GM12801 (cell line): ENCODE measurements around the gene PTPRB.

Experiments used
- TF ChIP-seq, protein P1 (sequence below): IDR thresholded peaks from one replicate; pipeline ENCODE4 v1.5.1; 2011; ENCODE audit warnings: control low read depth; ENCODE audit not compliant: insufficient read length; ENCODE audit errors: extremely low read depth

PTPRB gene

DNA sequence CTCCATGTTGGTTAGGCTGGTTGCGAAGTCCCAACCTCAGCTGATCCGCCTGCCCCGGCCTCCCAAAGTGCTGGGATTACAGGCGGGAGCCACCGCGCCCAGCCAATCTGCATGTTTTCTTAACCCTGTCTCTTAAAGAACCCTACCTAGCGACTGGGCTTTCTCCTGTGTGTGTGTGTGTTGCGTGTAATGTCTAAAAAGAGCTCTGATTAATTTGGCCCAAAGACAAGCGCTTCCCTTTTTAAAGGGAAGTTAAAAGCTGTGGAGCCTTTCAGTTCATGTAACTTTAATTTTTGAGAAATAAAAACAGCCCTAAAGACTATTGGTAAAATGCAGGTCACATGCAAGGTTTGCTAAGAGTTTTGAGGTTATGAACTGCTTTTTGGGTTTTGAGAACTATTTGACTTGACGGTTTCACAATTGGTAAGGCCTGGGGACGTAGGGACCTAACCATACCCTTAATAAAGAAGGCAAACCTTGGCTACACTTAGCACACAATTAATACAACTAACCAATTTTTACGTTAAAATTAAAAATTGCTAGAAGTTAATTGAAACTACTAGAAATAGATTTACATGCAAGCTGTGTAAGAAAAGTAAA is 167.9 kb downstream of the PTPRB start:
- TF ChIP-seq, protein P1, sequence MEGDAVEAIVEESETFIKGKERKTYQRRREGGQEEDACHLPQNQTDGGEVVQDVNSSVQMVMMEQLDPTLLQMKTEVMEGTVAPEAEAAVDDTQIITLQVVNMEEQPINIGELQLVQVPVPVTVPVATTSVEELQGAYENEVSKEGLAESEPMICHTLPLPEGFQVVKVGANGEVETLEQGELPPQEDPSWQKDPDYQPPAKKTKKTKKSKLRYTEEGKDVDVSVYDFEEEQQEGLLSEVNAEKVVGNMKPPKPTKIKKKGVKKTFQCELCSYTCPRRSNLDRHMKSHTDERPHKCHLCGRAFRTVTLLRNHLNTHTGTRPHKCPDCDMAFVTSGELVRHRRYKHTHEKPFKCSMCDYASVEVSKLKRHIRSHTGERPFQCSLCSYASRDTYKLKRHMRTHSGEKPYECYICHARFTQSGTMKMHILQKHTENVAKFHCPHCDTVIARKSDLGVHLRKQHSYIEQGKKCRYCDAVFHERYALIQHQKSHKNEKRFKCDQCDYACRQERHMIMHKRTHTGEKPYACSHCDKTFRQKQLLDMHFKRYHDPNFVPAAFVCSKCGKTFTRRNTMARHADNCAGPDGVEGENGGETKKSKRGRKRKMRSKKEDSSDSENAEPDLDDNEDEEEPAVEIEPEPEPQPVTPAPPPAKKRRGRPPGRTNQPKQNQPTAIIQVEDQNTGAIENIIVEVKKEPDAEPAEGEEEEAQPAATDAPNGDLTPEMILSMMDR: no peak

DNA sequence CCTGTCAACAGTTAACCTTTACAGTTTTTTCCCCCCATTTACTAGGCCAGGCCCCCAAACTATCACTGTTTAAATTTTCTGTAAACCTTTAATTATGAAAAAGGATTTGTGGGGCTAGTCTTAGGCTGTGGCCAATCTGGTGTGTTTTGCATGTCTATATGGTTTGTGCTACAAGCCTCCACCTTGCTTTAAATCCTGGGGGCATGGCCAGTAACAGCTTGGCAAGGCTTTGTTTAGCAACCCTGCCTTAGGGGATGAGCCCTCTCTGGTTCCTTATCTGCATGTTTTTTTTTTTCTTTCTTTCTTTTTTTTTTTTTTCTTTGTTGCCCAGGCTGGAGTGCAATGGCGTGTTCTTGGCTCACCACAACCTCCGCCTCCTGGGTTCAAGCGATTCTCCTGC is 168.5 kb downstream of the PTPRB start:
- TF ChIP-seq, protein P1: no peak

DNA sequence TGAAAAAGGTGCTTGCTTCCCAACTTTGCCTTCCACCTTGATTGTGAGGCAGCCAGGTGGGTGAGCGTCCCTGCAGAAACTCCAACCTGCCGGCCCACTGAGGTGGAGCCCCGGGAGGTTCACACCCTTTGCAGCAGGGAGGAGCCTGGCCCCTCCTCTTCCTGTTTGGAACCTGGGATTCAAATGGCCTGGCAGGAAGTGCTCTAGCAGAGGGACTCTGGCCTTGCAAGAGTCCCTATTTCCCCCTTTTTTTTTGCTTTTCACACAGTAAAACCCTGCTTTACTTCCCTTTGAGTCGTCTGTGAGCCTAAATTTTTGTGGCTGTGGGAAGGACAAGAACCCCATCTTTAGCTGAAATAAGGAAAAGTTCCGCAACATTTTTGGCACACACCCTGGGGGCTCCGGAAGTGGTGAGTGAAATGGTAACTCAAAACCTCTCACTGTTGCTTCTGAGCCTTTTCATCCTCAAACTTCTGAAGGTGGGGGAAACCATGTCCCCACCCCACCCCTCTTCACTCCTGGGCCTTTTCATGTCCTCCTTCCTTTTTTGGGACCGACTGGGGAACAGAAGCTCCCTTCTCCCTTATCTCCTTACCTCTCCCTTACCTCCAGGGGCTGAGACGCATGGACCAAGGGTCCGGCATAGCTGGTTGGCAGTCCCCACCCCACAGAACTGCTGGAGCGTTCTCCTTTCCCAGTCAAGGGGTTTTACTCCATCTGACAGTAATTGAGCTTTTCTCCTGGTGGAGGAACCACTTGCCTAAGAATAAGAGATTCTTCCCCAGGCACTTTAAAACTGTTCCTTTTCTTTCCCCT is 169.1 kb downstream of the PTPRB start:
- TF ChIP-seq, protein P1: no peak

DNA sequence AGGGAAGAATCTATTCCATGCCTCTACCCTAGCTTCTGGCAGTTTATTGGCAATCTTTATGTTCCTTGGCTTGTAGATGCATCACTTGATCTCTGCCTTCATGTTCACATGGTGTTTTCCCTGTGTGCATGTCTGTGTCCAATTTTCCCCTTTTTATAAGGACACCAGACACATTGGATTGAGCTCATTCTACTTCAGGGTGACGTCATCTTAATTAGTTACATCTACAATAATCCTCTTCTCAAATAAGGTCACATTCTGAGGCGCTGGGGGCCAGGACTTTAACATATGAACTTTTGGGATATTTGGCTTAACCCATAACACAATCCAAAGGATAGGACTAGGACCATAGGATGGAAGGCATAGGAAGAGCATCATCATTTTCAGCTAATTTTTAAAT is 169.8 kb downstream of the PTPRB start:
- TF ChIP-seq, protein P1: no peak

DNA sequence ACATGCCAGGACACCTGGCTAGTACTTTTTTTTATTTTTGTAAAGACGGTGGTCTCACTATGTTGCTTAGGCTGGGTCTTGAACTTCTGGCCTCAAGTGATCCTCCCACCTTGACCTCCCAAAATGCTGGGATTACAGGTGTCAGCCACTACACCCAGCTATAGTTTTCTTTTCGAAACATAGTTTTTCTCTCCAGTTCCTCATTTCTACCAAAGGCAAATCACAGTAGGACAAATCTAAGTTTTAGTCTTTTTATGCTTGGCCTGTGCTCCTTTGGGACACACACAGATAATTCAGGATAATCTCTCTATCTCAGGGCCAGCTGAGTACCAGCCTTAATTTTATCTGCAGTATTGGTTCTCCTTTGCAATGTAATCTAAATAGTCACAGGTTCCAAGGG is 170.5 kb downstream of the PTPRB start:
- TF ChIP-seq, protein P1: no peak
